Activated CD4-positive, alpha-beta T cell treated with anti-CD3 and anti-CD28 coated beads for 48 hours (primary cell): ENCODE data around the gene MRPS27.
"Not testable (repeated sequence)": the region's sequence is repeated elsewhere in the genome, so short reads cannot be mapped to it uniquely, and the experiment has no call there.

Experiments used
- DNase-seq: peaks from one replicate; pipeline ENCODE4 v3.0.0-alpha.2; 2020

MRPS27 gene

DNA sequence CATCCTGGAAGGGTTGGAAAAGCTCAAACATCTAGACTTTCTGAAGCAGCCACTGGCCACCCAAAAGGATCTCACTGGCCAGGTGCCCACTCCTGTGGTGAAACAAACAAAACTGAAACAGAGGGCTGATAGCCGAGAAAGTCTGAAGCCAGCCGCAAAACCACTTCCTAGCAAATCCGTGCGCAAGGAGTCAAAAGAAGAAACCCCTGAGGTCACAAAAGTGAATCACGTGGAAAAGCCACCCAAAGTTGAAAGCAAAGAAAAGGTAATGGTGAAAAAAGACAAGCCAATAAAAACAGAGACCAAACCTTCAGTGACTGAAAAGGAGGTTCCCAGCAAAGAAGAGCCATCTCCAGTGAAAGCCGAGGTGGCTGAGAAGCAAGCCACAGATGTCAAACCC lies 125.2 kb downstream of the MRPS27 start:
- DNase-seq, result peak; percentile 43

DNA sequence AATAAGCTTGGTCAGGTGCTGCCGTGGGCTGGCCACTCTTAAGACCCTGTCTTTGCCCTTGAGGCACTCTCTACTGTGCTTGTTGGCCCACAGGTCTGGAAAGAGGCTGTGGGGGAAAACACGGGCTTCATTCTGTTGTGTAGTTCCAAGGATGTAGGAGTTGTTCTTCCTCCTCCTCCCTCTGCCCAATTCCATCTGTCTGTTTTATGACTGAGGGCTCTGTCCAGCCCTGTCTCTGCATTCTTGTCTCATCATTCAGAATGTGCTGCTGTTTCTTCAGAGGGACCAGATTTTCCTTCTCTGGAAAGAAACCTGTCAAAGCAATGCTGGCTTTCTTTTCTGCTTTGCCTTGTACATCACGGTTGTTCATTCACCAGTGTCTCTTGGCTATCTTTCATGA lies 128.6 kb downstream of the MRPS27 start:
- DNase-seq, result no peak

GRCh38 chr5:72189146-72189545 lies 130.9 kb downstream of the MRPS27 start:
- no peak for DNase-seq

GRCh38 chr5:72188166-72188565 lies 131.9 kb downstream of the MRPS27 start:
- no peak for DNase-seq

DNA sequence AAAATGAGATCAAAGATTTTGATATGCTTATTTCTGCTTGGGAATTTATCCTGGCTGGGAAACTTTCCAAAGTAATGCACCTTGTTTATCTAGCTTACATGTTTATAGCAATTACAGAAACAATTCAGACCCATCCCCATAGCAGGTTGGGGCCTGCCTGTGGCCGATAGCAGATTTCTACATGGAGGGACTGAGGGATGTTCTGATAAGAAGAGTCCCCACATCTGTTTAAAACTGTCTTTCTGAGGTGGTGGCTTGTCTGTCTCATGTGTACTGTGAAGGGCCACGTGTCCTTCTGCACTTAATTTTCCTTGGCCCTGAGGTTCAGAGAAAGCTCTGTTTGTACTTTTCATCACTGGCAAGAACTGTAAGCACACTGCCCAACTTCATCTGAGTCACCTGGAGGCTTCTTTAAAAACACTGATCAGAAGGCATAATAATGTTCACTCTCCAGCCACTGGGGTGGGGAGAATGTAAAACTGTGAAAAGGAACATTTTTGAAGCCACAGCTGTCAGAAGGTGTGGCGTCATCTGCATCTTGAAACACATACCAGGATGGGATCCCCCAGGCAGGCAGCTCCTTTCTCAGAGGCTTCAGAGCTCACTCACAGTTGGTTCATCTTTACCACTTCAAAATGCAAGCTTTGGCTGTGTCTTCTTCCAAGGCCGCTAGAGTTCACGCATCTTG lies 132.5 kb downstream of the MRPS27 start:
- DNase-seq, result peak; percentile 22

DNA sequence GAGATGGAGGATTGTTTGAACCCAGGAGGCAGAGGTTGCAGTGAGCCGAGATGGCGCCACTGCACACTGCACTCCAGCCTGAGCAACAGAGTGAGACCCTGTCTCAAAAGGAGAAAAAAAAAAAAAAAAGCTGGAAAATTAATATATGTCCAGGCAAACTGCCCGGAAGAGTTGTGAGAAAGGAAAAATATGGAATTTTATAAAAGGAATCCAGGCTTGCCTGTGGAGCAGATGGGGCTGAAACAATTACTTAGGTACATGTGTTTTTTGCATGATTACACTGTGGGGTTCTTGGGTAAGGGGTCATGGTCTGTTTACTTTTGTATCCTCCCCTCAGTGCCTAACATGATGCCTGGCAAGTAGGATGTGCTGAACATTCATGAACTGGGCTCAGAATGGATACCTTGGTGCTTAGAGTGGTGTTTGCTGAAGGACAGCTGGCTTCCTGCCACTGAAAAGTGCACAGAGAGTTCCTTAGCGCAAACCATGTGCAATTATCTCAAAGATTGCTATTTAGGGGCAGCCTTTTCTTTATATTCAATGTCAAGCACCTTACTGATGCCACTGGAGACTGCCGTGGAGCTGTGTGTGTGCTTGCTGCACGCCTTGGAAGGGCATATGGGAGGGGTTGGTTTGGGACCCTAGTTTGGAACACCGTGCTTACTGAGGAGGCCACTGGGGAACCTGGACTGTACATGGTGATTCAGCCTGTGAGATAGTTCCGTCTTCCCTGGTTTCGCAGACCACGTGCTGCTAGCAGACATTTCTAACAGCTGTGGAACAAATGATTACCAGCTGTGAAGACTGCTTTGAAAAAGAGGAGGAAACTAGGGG lies 134.3 kb downstream of the MRPS27 start:
- DNase-seq, result no peak

DNA sequence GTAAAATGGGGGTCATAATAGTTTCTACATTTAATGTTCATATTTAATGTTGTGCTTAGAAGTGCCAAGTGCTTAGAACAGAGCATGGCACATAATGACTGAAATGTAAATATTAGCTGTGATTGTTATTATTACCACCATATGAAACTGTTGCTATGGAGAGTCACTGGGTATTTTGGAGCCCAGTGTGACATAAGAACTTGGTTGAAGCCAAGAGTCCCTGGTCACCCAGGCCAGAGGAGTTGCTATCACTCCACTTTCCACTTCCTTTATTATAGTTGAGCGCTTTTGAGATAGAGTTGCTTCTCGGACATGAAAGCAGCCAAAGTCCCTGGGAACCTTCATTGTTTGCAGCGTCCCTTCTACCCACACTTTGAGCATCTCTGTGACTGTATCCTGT lies 135.6 kb downstream of the MRPS27 start:
- DNase-seq, result no peak

DNA sequence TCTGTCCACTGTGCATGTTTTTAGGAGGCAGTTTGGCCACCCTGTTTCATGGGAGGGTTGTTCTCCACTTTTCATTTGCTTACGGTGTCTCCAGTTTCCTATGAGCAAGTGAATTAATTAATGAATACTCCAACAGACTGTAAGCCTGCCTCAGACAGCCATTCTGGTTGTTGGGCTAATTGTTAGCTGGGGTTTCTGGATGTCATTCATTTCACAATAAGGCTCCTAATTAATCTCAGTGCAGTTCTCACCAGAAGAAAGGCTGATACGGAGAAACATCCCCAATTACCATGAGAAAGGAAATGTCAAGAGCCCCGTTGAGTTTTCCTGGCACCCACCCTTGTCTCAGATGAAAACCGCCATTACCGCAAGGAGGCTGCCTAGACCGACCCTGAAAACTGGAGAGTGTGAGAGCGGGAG lies 136.9 kb downstream of the MRPS27 start:
- DNase-seq, result no peak

DNA sequence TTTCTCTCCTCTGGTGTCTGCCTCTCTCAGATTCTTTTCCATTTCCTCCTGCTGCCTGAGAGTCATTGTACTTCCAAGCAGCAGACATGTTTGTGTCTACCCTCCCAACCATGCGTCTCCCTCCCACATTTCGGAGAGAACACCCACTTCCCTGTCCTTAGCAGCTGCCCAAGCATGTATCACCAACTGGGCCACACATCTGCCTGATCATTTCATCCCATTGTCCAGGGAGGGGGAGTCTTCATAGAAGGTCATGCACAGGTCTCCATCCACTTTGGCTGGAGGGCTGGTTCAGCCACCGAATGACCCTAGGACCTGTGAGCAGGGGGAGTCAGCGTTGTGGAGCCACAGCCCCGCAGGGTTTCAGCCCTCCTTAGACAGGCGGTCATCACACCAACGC lies 137.4 kb downstream of the MRPS27 start:
- DNase-seq, result no peak

GRCh38 chr5:72180925-72181324 lies 139.1 kb downstream of the MRPS27 start:
- DNase-seq, result no peak

- DNase-seq, result no peak
Observed at GRCh38 chr5:72179816-72180440, 140.1 kb downstream of the MRPS27 start.

GRCh38 chr5:72179028-72179815 lies 140.8 kb downstream of the MRPS27 start:
- no peak for DNase-seq

GRCh38 chr5:72177538-72177937 lies 142.5 kb downstream of the MRPS27 start:
- no peak for DNase-seq

- no peak for DNase-seq
Observed at GRCh38 chr5:72172786-72173185, 147.3 kb downstream of the MRPS27 start.

- peak; percentile 40 for DNase-seq
Observed at GRCh38 chr5:72171667-72172066, 148.4 kb downstream of the MRPS27 start.

DNA sequence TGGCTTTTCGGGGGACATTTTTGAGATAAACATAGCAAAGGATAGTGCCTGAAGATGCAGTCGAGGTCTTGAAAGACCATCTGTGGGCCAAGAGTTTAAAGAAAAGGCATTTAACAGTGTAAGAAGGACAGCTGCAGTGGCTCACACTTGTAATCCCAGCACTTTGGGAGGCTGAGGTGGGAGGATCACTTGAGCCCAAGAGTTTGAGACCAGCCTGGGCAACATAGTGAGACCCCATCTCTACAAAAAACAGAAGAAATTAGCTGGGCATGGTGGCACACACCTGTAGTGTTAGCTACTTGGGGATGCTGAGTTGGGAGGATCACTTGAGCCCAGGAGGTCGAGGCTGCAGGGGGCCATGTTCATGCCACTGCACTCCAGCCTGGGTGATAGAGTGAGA lies 148.9 kb downstream of the MRPS27 start:
- not testable (repeated sequence) for DNase-seq

GRCh38 chr5:72170101-72170500 lies 149.9 kb downstream of the MRPS27 start:
- DNase-seq, result no peak
